Progenitor cell of endocrine pancreas (in vitro differentiated cells): ENCODE data around the gene IER3. TPM values are rescaled to one million over a fixed set of nuclear protein-coding genes. Genes with fewer than 3 reads are reported as not detected.
"Not testable (repeated sequence)": the region's sequence is repeated elsewhere in the genome, so short reads cannot be mapped to it uniquely, and the experiment has no call there.

Experiments used
- DNase-seq: peaks from one replicate; pipeline ENCODE4 v3.0.0; 2021; ENCODE audit warnings: low spot score; ENCODE audit not compliant: unreplicated experiment
- H3K27ac Mint-ChIP-seq: 2 replicates; pipeline ENCODE4 v1.8.0; 2021; ENCODE audit warnings: mild to moderate bottlenecking, moderate library complexity, mixed read lengths
- H3K27me3 Mint-ChIP-seq: 2 replicates; pipeline ENCODE4 v1.8.0; 2021; ENCODE audit warnings: mixed read lengths
- H3K36me3 Mint-ChIP-seq: 2 replicates; pipeline ENCODE4 v1.8.0; 2022; ENCODE audit warnings: mixed read lengths; ENCODE audit not compliant: insufficient read depth
- H3K4me1 Mint-ChIP-seq: 2 replicates; pipeline ENCODE4 v1.8.0; 2021; ENCODE audit warnings: low read depth, mixed read lengths
- H3K4me3 Mint-ChIP-seq: 2 replicates; pipeline ENCODE4 v1.8.0; 2021; ENCODE audit warnings: low read depth, mild to moderate bottlenecking, moderate library complexity, mixed read lengths
- H3K9me3 Mint-ChIP-seq: 2 replicates; pipeline ENCODE4 v1.8.0; 2021; ENCODE audit warnings: low read depth, mixed read lengths
- CTCF ChIP-seq: fragments of 200-600 bp; sonication (generic); IDR thresholded peaks from one replicate; pipeline ENCODE4 v1.5.0; 2021; ENCODE audit warnings: antibody characterized with exemption, mild to moderate bottlenecking; ENCODE audit not compliant: unreplicated experiment
- total RNA-seq: library from RNA; stranded (reverse); gene quantifications from 2 replicates; pipeline ENCODE4 v1.2.1, GENCODE V29; 2021

The IER3 gene
- total RNA-seq, 1 donor from 2014 or later, result 23.2 TPM

- H3K27me3 Mint-ChIP-seq, DNase-seq, H3K9me3 Mint-ChIP-seq: not testable (repeated sequence)
- Mint-ChIP-seq H3K36me3 (peaks cover 39% of the 10 kb centered on the region), H3K27ac (peak overlapping the region; percentile 98), H3K4me1 (peaks cover 34% of the 10 kb centered on the region), H3K4me3 (peak overlapping the region; percentile 59)
- TF ChIP-seq CTCF, result peak; percentile 10
These were observed 20.3 kb downstream of the IER3 start for GRCh38 chr6:30723843-30724741.

GRCh38 chr6:30723159-30723842, 21.0 kb downstream of the IER3 start:
- H3K27me3 Mint-ChIP-seq, DNase-seq, H3K9me3 Mint-ChIP-seq: not testable (repeated sequence)
- H3K4me1 Mint-ChIP-seq, result peaks cover 38% of the 10 kb centered on the region
- peak overlapping the region; percentile 98 for H3K27ac Mint-ChIP-seq
- H3K36me3 Mint-ChIP-seq, result peaks cover 39% of the 10 kb centered on the region
- peak overlapping the region; percentile 99 for H3K4me3 Mint-ChIP-seq

GRCh38 chr6:30722280-30723112, 21.9 kb downstream of the IER3 start:
- TF ChIP-seq CTCF, result peak; percentile 94
- Mint-ChIP-seq H3K9me3 (peaks cover 2% of the 10 kb centered on the region), H3K27me3 (no peaks in the 10 kb centered on the region), H3K36me3 (peaks cover 37% of the 10 kb centered on the region), H3K4me1 (peaks cover 39% of the 10 kb centered on the region), H3K27ac (peak overlapping the region; percentile 98), H3K4me3 (peak overlapping the region; percentile 99)
- DNase-seq, result peak; percentile 73

GRCh38 chr6:30722025-30722279, 22.4 kb downstream of the IER3 start:
- Mint-ChIP-seq H3K4me3 (peak overlapping the region; percentile 99), H3K27ac (peak overlapping the region; percentile 98), H3K36me3 (peaks cover 37% of the 10 kb centered on the region), H3K4me1 (peaks cover 43% of the 10 kb centered on the region)
- not testable (repeated sequence) for H3K9me3 Mint-ChIP-seq, DNase-seq, H3K27me3 Mint-ChIP-seq

GRCh38 chr6:30721198-30722024, 22.9 kb downstream of the IER3 start:
- TF ChIP-seq CTCF, result peak; percentile 55
- Mint-ChIP-seq H3K27ac (peak overlapping the region; percentile 98), H3K36me3 (peaks cover 37% of the 10 kb centered on the region), H3K4me1 (peaks cover 48% of the 10 kb centered on the region), H3K9me3 (peaks cover 3% of the 10 kb centered on the region), H3K27me3 (no peaks in the 10 kb centered on the region), H3K4me3 (peak overlapping the region; percentile 99)
- DNase-seq, result peak; percentile 92
